Measurements from ENCODE around the gene CLSTN1.

Gene CLSTN1

DNA sequence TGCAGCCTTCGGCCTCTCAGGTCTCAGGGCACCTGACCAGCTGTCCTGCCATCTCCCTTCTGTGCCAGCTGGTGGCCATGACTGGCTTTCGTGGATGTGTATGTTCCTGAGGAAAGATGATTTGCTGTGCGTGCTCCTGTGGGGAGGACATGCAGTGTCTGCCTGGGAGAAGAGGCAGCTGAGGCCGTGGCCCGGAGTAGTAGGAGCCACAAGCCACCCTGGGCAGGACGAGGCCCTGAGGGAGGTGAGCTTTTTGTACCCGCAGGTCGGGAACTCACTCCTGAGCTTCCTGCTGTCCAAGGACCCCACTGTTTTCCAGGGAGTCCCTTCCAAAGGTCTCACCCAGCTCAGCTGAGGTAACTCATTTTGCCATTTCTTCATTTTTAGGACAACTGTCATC, 113.7 kb downstream of the CLSTN1 start:
- no peak for DNase-seq

- no peak for DNase-seq
These were observed 117.6 kb downstream of the CLSTN1 start for GRCh38 chr1:9706178-9706577.

- no peak for DNase-seq
These were observed 118.2 kb downstream of the CLSTN1 start for GRCh38 chr1:9705337-9706093.

DNA sequence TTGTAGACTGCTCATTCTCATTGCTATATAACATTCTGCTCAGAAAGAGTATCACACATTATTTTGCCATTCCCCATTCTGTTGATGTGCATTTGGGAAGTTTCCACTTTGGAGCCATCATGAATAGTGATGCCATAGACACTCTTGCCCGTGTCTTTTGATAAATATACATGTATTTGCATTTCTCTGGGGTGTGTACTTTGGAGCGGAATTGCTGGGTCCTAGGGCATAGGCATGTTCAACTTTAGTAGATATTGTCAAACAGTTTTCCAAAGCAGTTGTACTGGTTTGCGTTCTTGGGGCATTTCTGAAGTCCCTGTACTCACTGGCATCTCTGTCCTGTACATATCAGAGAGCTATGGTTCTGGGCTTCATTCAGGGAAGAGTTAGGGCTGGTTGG, 120.1 kb downstream of the CLSTN1 start:
- DNase-seq: no peak

DNA sequence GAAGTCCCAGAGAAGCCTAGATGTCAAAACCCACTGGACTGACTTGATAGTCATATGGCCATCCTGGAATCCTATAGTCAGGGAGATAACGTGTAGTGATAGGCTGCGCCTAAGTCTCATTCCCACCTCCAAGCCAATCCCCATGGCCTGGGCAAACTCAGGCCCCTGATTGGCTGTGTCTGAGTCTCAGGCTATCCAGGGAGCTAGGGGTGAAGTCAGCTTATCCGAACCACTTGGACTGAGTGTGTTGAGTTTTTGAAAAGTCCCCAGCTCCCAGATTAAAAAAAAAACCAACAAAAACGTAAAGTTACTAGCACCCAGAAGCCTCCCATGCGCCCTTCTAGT, 120.6 kb downstream of the CLSTN1 start:
- no peak for DNase-seq

- no peak for DNase-seq
These were observed 122.1 kb downstream of the CLSTN1 start for GRCh38 chr1:9701665-9702064.

GRCh38 chr1:9700340-9700739, 123.4 kb downstream of the CLSTN1 start:
- no peak for DNase-seq

GRCh38 chr1:9699361-9699760, 124.4 kb downstream of the CLSTN1 start:
- no peak for DNase-seq

DNA sequence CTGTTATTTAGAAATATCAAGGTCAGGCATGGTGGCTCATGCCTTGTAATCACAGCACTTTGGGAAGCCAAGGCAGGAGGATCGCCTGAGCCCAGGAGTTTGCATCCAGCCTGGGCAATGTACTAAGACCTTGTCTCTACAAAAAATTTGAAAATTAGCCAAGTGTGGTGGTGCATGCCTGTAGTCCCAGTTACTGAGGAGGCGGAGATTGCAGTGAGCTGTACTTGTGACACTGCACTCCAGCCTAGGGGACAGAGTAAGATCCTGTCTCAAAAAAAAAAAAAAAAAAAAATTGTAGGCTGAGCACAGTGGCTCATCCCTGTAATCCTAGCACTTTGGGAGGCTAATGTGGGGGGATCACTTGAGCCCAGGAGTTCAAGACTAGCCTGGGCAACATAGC, 127.0 kb downstream of the CLSTN1 start:
- no peak for DNase-seq

GRCh38 chr1:9691691-9692090, 132.1 kb downstream of the CLSTN1 start:
- no peak for DNase-seq

DNA sequence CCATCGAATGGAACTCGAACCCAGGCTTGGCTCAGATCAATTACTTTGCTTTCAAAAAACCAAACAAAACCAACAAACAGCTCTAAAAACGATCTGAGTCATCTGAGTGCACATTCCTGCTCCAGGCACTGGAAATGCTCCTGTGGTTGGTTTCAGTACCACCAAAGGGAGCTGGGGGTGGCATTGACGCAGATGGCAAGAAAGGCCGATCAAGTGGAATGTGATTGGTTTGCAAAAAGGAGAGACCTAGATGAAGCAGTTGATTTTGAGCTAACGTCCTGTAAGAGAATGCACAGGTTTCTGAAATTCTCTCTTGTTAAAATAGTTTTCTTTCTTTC, 132.7 kb downstream of the CLSTN1 start:
- no peak for DNase-seq

DNA sequence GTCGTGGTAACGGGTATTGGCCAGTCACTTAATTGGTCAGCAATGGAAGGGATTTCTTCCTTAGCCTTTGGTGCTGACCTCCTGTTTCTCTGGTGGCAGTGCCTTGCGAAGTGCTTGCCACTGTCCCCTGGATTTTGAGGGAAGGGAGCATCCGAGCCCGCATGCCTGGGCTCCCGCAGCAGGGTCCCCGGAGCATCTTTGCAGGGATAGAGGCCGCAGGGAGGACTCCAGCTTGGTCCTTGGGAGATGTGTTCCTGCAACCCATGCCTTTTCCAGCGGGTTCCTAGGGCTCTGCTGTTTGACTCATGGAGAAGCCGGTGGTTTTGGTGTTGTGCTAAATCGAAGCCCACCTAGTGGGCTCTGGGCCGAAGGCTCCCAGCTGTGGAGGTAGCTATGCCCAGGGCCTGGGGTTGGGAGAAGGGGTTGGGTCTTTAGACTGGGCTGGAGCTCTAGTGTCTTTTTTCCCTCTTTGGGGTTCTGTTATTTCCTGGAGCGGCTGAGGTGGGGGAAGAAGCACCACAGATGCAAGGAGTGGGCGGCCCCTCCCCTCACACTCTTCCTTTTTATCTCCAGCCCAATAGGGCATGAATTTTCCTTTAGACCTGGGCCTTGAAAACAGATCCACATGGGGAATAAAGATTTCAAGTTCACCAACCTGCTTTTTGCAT, 133.2 kb downstream of the CLSTN1 start:
- DNase-seq: no peak

GRCh38 chr1:9689971-9690381, 133.8 kb downstream of the CLSTN1 start:
- peak; percentile 37 for DNase-seq

DNA sequence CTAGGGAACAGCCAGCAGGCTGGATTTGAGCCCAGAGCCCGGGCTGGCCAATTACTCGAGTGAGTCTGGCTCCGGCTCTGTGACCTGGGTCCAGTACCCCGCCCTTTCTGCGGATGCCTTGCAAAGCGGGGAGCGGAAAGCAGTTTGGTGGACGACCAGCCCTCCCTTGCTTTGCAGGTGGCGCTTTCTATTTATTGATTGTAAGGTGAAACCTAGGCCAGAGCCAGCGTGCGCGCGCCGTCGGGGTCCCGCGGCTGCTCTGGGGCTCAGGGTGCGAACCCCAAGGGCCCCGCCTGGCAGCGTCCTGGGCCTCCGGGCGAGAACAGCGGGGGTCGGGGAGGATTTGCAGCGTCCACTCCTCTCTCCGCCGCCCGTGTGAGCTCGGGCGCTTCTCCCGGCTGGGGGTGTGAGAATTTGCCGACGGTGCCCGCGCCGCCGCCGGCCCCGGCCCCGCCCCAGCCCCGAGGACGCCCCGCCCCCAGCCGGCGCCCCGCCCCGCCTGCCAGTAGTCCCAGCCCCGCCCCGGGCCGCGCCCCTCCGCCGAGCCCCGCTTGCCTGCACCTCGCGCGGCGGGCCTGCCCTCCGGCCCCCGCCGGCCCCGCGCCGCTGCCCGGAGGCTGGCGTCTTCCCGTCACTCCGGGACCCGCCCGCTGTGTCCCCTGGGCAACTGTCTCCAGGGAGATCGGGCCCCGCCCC, 134.6 kb downstream of the CLSTN1 start:
- DNase-seq: peak; percentile 87

GRCh38 chr1:9688599-9688998, 135.2 kb downstream of the CLSTN1 start:
- DNase-seq: no peak

DNA sequence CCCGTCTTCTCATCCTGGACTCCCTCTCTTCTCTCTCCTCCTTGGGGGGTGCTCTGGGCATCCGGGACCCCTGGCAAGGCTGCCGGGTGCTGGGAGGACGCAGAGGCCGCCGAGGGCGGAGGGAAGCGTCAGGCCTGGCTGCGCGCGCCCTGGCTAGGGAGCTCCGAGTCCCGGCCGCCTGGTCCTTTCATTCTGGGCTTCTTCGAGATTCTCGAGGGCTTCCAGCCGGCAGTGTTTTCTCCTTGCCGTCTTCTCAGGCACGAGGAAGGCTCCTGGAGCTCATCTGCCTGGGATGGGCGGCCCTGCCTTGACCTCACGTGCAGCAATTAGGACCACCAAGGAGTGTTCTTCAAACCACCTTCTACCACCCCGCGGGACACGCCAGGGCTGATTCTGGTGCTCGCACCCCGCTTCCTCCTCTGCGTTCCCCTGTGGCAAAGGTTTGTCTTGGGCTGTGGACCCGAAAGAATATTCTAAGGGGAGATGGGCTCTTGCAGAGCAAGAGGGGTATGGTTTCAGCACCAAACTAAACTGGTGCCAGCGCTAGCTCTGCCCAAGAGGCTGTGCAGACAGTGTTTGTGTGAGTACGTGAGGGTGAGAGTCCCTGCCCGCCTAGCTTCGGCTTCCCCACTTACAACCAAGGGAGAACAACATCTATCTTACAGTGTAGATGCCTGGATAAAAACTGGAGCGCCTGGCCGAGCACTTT, 135.7 kb downstream of the CLSTN1 start:
- DNase-seq: no peak

DNA sequence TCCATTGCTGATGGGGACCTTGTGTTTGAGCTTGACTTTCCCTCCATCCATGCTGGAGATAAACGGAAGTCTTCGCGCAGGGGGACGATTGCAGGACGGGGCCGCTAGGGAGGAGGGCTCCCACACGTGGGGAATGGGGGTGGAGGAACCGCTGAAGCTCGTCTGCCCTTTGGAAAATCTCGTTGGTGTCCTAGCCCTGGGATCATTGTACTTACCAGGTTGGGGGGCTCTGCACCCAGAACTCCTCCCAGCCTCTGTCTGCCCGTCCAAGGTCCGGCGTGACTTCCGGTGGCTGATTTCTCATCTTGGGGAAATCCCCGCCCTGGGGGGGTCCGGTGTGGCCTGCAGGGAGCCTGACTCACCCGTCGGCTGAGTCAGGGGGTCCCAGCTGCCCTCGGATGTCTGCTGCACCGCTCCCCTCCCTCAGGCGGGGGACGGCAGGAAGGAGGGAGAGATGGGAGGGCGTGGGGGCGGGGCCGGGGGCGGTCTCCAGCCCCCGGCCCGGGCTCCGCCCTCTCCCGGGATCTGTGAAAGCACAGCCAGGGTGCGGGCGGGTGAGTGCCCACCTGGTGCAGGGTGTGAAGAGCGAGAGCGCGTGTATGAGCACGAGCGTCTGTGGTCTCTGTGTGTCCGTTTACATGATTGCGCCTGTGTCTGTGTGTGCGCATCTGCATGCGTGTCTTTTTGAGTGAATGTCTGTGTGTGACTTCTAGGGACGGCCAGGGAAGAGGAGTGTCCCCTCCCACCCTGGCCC, 136.5 kb downstream of the CLSTN1 start:
- peak; percentile 86 for DNase-seq

GRCh38 chr1:9684801-9685200, 139.0 kb downstream of the CLSTN1 start:
- no peak for DNase-seq

GRCh38 chr1:9680828-9681227, 142.9 kb downstream of the CLSTN1 start:
- DNase-seq: no peak

- no peak for DNase-seq
These were observed 143.7 kb downstream of the CLSTN1 start for GRCh38 chr1:9680091-9680490.
